HCT116 (cell line): Measurements from ENCODE around the gene PITPNC1. TPM values are rescaled to one million over a fixed set of nuclear protein-coding genes. Genes with fewer than 3 reads are reported as not detected.

ENCODE experiments used
- ATAC-seq: fragments of 200-7000 bp; cut with Tn5 transposase; 2 replicates; pipeline ENCODE4 v1.9.1; 2020; ENCODE audit warnings: mild to moderate bottlenecking, moderate library complexity
- BruUV-seq: library from RNA; stranded (reverse); fragments of 400-500 nt; replicated peaks from 2 replicates; lab custom pipeline; 2021; lab: Mats Ljungman, UMichigan
- CTCF ChIA-PET: fragments of 300-600 bp; sonication (Branson Sonifier 250); formaldehyde crosslinking; loops from one replicate; lab custom pipeline; 2021; ENCODE audit warnings: antibody characterized with exemption; lab: Charles Lee
- POLR2A ChIA-PET: fragments of 300-600, 350-600 bp; sonication (Branson Sonifier 250); formaldehyde crosslinking; loops from one replicate; lab custom pipeline; 2021; ENCODE audit warnings: antibody characterized with exemption; lab: Charles Lee
- RAD21 ChIA-PET, 2 experiments: fragments of 300-600 bp; sonication (Branson Sonifier 250); formaldehyde crosslinking; loops; one replicate each; lab custom pipeline; 2023; ENCODE audit warnings: low total read pairs in 2 of 2; ENCODE audit not compliant: uncharacterized antibody in 2 of 2, unreplicated experiment in 2 of 2, low non-redundant PET in 1 of 2; lab: Charles Lee
- DNase-seq: peaks from one replicate; pipeline ENCODE4 v3.0.0-alpha.2; 2010; ENCODE audit warnings: low read depth, low spot score
- H2AFZ ChIP-seq: fragments of 200-600 bp; shearing (Covaris generic), sonication (generic); 2 replicates; pipeline ENCODE4 v1.6.1; 2017; ENCODE audit warnings: low read depth, mixed run types, mixed read lengths, antibody characterized with exemption, low read length; ENCODE audit not compliant: poor library complexity, severe bottlenecking
- H3K27ac ChIP-seq: 2 replicates; pipeline ENCODE4 v1.5.1; 2012; ENCODE audit warnings: low read depth, low read length
- H3K27me3 ChIP-seq: fragments of 200-600 bp; sonication (generic); 2 replicates; pipeline ENCODE4 v1.6.1; 2016; ENCODE audit warnings: mixed run types, low read length, mixed read lengths; ENCODE audit not compliant: insufficient read depth
- H3K36me3 ChIP-seq, 2 experiments: fragments of 200-500 bp in 1 of 2; fragments of 200-600 bp in 1 of 2; sonication (Bioruptor generic) in 1 of 2; sonication (generic) in 1 of 2; 2 replicates each; pipeline versions ENCODE4 v1.5.1 to v1.6.1; 2014 to 2016; ENCODE audit warnings: low read length in 2 of 2, inconsistent platforms in 1 of 2, mixed read lengths in 1 of 2, mixed run types in 1 of 2; ENCODE audit not compliant: insufficient read depth in 2 of 2, control insufficient read depth in 1 of 2
- H3K4me1 ChIP-seq, 2 experiments: fragments of 200-600 bp in 1 of 2; sonication (generic) in 1 of 2; 2 replicates each; pipeline versions ENCODE4 v1.5.1 to v1.6.1; 2012 to 2017; ENCODE audit warnings: low read length in 2 of 2, inconsistent platforms in 1 of 2, mild to moderate bottlenecking in 1 of 2, mixed read lengths in 1 of 2, mixed run types in 1 of 2, moderate library complexity in 1 of 2; ENCODE audit not compliant: insufficient read depth in 2 of 2, control insufficient read depth in 1 of 2
- H3K4me2 ChIP-seq: fragments of 200-600 bp; sonication (generic); 2 replicates; pipeline ENCODE4 v1.6.1; 2017; ENCODE audit warnings: mixed run types, low read length, mixed read lengths
- H3K4me3 ChIP-seq, 2 experiments: fragments of 200-600 bp in 1 of 2; sonication (generic) in 1 of 2; replicated peaks in 1 of 2; 2 replicates each; pipeline ENCODE4 v1.5.1; 2011 to 2016; ENCODE audit warnings: low read length in 2 of 2, control low read depth in 1 of 2, low read depth in 1 of 2, mild to moderate bottlenecking in 1 of 2, mixed read lengths in 1 of 2, mixed run types in 1 of 2
- H3K79me2 ChIP-seq: fragments of 200-600 bp; sonication (generic); 2 replicates; pipeline ENCODE4 v1.6.1; 2017; ENCODE audit warnings: mild to moderate bottlenecking, mixed run types, low read length, moderate library complexity, mixed read lengths; ENCODE audit not compliant: insufficient read depth
- H3K9ac ChIP-seq: fragments of 200-600 bp; sonication (generic); 2 replicates; pipeline ENCODE4 v1.6.1; 2016; ENCODE audit warnings: low read length, mixed read lengths
- H3K9me2 ChIP-seq: fragments of 200-600 bp; sonication (generic), shearing (Covaris generic); 2 replicates; pipeline ENCODE4 v1.6.1; 2017; ENCODE audit warnings: mixed run types, mild to moderate bottlenecking, moderate library complexity; ENCODE audit not compliant: insufficient read depth
- H3K9me3 ChIP-seq, 2 experiments: fragments of 200-500 bp in 1 of 2; fragments of 200-600 bp in 1 of 2; sonication (Bioruptor generic) in 1 of 2; sonication (generic) in 1 of 2; 2 replicates each; pipeline ENCODE4 v1.6.1; 2014 to 2017; ENCODE audit warnings: low read length in 2 of 2, mixed read lengths in 2 of 2, inconsistent platforms in 1 of 2, low read depth in 1 of 2, mild to moderate bottlenecking in 1 of 2, mixed run types in 1 of 2, moderate library complexity in 1 of 2; ENCODE audit not compliant: control insufficient read depth in 1 of 2, insufficient read depth in 1 of 2
- H4K20me1 ChIP-seq: fragments of 200-600 bp; sonication (generic), shearing (Covaris generic); 2 replicates; pipeline ENCODE4 v1.6.1; 2017; ENCODE audit warnings: mixed run types, mild to moderate bottlenecking, moderate library complexity; ENCODE audit not compliant: insufficient read depth
- CBX3 ChIP-seq: IDR thresholded peaks from 2 replicates; pipeline ENCODE4 v1.6.1; 2012; ENCODE audit warnings: low read depth
- CEBPB ChIP-seq: IDR thresholded peaks from 2 replicates; pipeline ENCODE4 v1.6.1; 2012; ENCODE audit warnings: low read depth
- CTCF ChIP-seq, 3 experiments: fragments of 200-600 bp in 1 of 3; sonication (generic) in 1 of 3; IDR thresholded peaks in 2 of 3; conservative IDR thresholded peaks in 1 of 3; 2 replicates each; pipeline ENCODE4 v1.5.1; 2012 to 2017; ENCODE audit warnings: low read depth in 2 of 3, low read length in 2 of 3, antibody characterized with exemption in 1 of 3, borderline replicate concordance in 1 of 3, control low read depth in 1 of 3, mild to moderate bottlenecking in 1 of 3, mixed read lengths in 1 of 3, mixed run types in 1 of 3, moderate library complexity in 1 of 3; ENCODE audit not compliant: insufficient read depth in 1 of 3
- EGR1 ChIP-seq: IDR thresholded peaks from 2 replicates; pipeline ENCODE4 v1.6.1; 2012; ENCODE audit warnings: low read depth
- ELF1 ChIP-seq: IDR thresholded peaks from 2 replicates; pipeline ENCODE4 v1.6.1; 2012; ENCODE audit warnings: low read depth, borderline replicate concordance
- EZH2 ChIP-seq: fragments of 200-600 bp; sonication (generic); IDR thresholded peaks from 2 replicates; pipeline ENCODE4 v1.6.1; 2017; ENCODE audit warnings: antibody characterized with exemption, mixed run types
- EZH2phosphoT487 ChIP-seq: fragments of 200-600 bp; IDR thresholded peaks from 2 replicates; pipeline ENCODE4 v1.6.1; 2018; ENCODE audit warnings: antibody characterized with exemption, borderline replicate concordance
- FOSL1 ChIP-seq: IDR thresholded peaks from 2 replicates; pipeline ENCODE4 v1.6.1; 2012; ENCODE audit warnings: low read depth
- POLR2AphosphoS5 ChIP-seq: IDR thresholded peaks from 2 replicates; pipeline ENCODE4 v1.6.1; 2011; ENCODE audit warnings: mild to moderate bottlenecking, low read depth, low read length, moderate library complexity
- SRF ChIP-seq: IDR thresholded peaks from 2 replicates; pipeline ENCODE4 v1.6.1; 2012; ENCODE audit warnings: low read depth
- TCF7L2 ChIP-seq: IDR thresholded peaks from 2 replicates; pipeline ENCODE4 v1.7.0; 2011; ENCODE audit warnings: borderline replicate concordance, inconsistent platforms; ENCODE audit not compliant: insufficient read depth, insufficient read length; ENCODE audit errors: extremely low read depth
- YY1 ChIP-seq: IDR thresholded peaks from 2 replicates; pipeline ENCODE4 v1.6.1; 2011; ENCODE audit warnings: low read length, low read depth, moderate library complexity, mild to moderate bottlenecking; ENCODE audit not compliant: insufficient replicate concordance; ENCODE audit errors: extremely low read depth
- ZFX ChIP-seq: fragments of 450-650 bp; IDR thresholded peaks from 2 replicates; pipeline ENCODE4 v1.6.1; 2017
- intact Hi-C: fragments of 100-400 bp; cut with micrococcal nuclease; formaldehyde crosslinking; loops from 2 replicates; pipeline ENCODE4 v1.10.0; 2022
- total RNA-seq: library from RNA; stranded (reverse); gene quantifications from one replicate; pipeline ENCODE4 v1.2.1, GENCODE V29; 2021; ENCODE audit not compliant: unreplicated experiment
- TF ChIP-seq, protein P1 (sequence below): IDR thresholded peaks from 2 replicates; pipeline ENCODE4 v1.6.1; 2012
- TF ChIP-seq, protein P2 (sequence below): IDR thresholded peaks from 2 replicates; pipeline ENCODE4 v1.6.1; 2012; ENCODE audit warnings: low read depth

The PITPNC1 gene
- total RNA-seq, 1 experiment from 2014 or later, result 41.9 TPM

- no peaks in the 10 kb centered on the region for H3K9me2 ChIP-seq
- H4K20me1 ChIP-seq, result no peaks in the 10 kb centered on the region
- H3K27ac ChIP-seq, result no peak overlapping the region
- ATAC-seq (no peak), DNase-seq (no peak)
- H3K4me3 ChIP-seq, result no peak overlapping the region
- POLR2A ChIA-PET, result no interaction called here
- no peak for TF ChIP-seq SRF
- TF ChIP-seq FOSL1, result no peak
- no peak for TF ChIP-seq TCF7L2
- TF ChIP-seq ZFX, result no peak
- TF ChIP-seq, protein P1, sequence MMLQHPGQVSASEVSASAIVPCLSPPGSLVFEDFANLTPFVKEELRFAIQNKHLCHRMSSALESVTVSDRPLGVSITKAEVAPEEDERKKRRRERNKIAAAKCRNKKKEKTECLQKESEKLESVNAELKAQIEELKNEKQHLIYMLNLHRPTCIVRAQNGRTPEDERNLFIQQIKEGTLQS, result no peak
- no peak for TF ChIP-seq EZH2phosphoT487
- TF ChIP-seq POLR2AphosphoS5, result no peak
- no peak for TF ChIP-seq CEBPB
- RAD21 ChIA-PET, result no interaction called here
- no peak overlapping the region for H2AFZ ChIP-seq
- no peaks in the 10 kb centered on the region for H3K79me2 ChIP-seq
- no TSS peak for BruUV-seq
- no peaks in the 10 kb centered on the region for H3K4me1 ChIP-seq
- H3K9me3 ChIP-seq, result no peaks in the 10 kb centered on the region
- intact Hi-C loops, result no loop called here
- H3K4me2 ChIP-seq, result no peak overlapping the region
- CTCF ChIA-PET, result no interaction called here
- no peaks in the 10 kb centered on the region for H3K36me3 ChIP-seq
- no peaks in the 10 kb centered on the region for H3K27me3 ChIP-seq
- no peak overlapping the region for H3K9ac ChIP-seq
Observed at GRCh38 chr17:67620636-67621035, 243.6 kb downstream of the PITPNC1 start.

DNA sequence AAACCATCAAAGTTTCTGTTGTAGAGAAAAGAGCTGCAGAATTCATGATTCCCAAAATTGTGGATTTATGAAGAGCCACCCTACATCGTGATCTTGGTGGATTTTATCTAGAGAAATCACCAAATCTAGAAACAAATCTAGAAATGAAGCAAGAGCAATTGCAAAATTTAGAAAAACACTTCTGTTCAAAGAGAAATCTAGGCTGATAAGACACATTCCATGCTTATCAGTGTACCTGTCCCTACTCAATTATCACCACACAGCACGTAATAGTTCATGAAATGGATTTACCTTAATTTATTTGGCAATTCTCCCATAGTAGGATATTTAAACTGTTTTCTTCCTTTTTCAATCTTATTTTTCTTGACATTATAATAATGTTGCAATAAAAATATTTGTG lies 246.7 kb downstream of the PITPNC1 start:
- RAD21 ChIA-PET, result no interaction called here
- Histone ChIP-seq H3K4me3 (no peak overlapping the region), H3K4me1 (no peaks in the 10 kb centered on the region), H3K27me3 (no peaks in the 10 kb centered on the region), H3K27ac (no peak overlapping the region), H3K9me2 (no peaks in the 10 kb centered on the region), H4K20me1 (no peaks in the 10 kb centered on the region), H3K36me3 (no peaks in the 10 kb centered on the region), H3K9ac (no peak overlapping the region), H3K79me2 (no peaks in the 10 kb centered on the region), H3K4me2 (no peak overlapping the region), H2AFZ (no peak overlapping the region), H3K9me3 (no peaks in the 10 kb centered on the region)
- CTCF ChIA-PET, result interaction anchor here (3.1 kb wide), 1 partner anchor 249 kb away, joined by 9 read pairs; no protein-coding TSS in a partner anchor
- POLR2A ChIA-PET, result no interaction called here
- intact Hi-C loops, result no loop called here
- TF ChIP-seq EGR1, result no peak
- no peak for TF ChIP-seq YY1
- no peak for TF ChIP-seq EZH2
- no peak for TF ChIP-seq CTCF (IDR thresholded peaks at IDR 0.05 in 2 of 3, conservative IDR thresholded peaks at IDR 0.05 in 1 of 3; ENCODE audit: borderline replicate concordance in 1 of 3, insufficient read depth in 1 of 3, low read depth in 2 of 3, low read length in 2 of 3)
- no peak for TF ChIP-seq ELF1
- TF ChIP-seq, protein P2, sequence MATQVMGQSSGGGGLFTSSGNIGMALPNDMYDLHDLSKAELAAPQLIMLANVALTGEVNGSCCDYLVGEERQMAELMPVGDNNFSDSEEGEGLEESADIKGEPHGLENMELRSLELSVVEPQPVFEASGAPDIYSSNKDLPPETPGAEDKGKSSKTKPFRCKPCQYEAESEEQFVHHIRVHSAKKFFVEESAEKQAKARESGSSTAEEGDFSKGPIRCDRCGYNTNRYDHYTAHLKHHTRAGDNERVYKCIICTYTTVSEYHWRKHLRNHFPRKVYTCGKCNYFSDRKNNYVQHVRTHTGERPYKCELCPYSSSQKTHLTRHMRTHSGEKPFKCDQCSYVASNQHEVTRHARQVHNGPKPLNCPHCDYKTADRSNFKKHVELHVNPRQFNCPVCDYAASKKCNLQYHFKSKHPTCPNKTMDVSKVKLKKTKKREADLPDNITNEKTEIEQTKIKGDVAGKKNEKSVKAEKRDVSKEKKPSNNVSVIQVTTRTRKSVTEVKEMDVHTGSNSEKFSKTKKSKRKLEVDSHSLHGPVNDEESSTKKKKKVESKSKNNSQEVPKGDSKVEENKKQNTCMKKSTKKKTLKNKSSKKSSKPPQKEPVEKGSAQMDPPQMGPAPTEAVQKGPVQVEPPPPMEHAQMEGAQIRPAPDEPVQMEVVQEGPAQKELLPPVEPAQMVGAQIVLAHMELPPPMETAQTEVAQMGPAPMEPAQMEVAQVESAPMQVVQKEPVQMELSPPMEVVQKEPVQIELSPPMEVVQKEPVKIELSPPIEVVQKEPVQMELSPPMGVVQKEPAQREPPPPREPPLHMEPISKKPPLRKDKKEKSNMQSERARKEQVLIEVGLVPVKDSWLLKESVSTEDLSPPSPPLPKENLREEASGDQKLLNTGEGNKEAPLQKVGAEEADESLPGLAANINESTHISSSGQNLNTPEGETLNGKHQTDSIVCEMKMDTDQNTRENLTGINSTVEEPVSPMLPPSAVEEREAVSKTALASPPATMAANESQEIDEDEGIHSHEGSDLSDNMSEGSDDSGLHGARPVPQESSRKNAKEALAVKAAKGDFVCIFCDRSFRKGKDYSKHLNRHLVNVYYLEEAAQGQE, result no peak
- TF ChIP-seq, protein P1, result no peak
- TF ChIP-seq CBX3, result no peak
- no TSS peak for BruUV-seq
- DNase-seq (no peak), ATAC-seq (no peak)
